K562 (cell line): ENCODE data around the gene ZFPM1. TPM values are rescaled to one million over a fixed set of nuclear protein-coding genes. Genes with fewer than 3 reads are reported as not detected.
A peak's percentile ranks its signal among the peaks of the same experiment; 100 is the strongest.

Experiments used
- ATAC-seq: fragments of 200-7000 bp; cut with Tn5 transposase; 3 replicates; pipeline ENCODE4 v1.9.1; 2020; ENCODE audit warnings: moderate library complexity
- BruUV-seq: library from RNA; stranded (reverse); fragments of 400-500 nt; replicated peaks from 2 replicates; lab custom pipeline; 2021; lab: Mats Ljungman, UMichigan
- CTCF ChIA-PET: fragments of 300-600 bp; formaldehyde crosslinking; extraction: SDS; loops from one replicate; lab custom pipeline; 2021; ENCODE audit warnings: low intra/inter-chr PET ratio; lab: Yijun Ruan, JAX
- POLR2A ChIA-PET: fragments of 300-600, 350-650 bp; sonication (Branson Sonifier 250); formaldehyde crosslinking; extraction: SDS; loops from one replicate; lab custom pipeline; 2021; ENCODE audit warnings: antibody characterized with exemption, inconsistent platforms; lab: Yijun Ruan, JAX
- DNase-seq, 4 experiments: peaks; one replicate each; pipeline versions ENCODE4 v3.0.0 to v3.0.0-alpha.2; 2011 to 2018; ENCODE audit warnings: low spot score in 3 of 4, mixed read lengths in 3 of 4; ENCODE audit errors: extremely low read depth in 1 of 4
- FAIRE-seq: peaks from 2 replicates; lab custom pipeline; 2011; peaks lifted over from hg19 to GRCh38; lab: Jason Lieb, UNC
- H2AFZ ChIP-seq: 2 replicates; pipeline ENCODE4 v1.6.0; 2011; ENCODE audit warnings: low read depth, low read length, control low read depth, inconsistent platforms
- H3K27ac ChIP-seq: fragments of 200-600 bp; 3 replicates; pipeline ENCODE4 v1.8.0; 2011; ENCODE audit warnings: low read depth, mild to moderate bottlenecking, control low read depth, inconsistent platforms, low read length, moderate library complexity, mixed read lengths; ENCODE audit errors: extremely low read depth
- H3K27me3 ChIP-seq, 2 experiments: fragments of 300-600 bp in 1 of 2; 2 replicates in 1 of 2; 3 replicates in 1 of 2; pipeline versions ENCODE4 v1.6.0 to v1.8.0; 2011; ENCODE audit warnings: inconsistent platforms in 2 of 2, low read length in 2 of 2, mild to moderate bottlenecking in 1 of 2, mixed read lengths in 1 of 2, moderate library complexity in 1 of 2; ENCODE audit not compliant: control insufficient read depth in 2 of 2, insufficient read depth in 2 of 2
- H3K36me3 ChIP-seq: fragments of 300-600 bp; 3 replicates; pipeline ENCODE4 v1.8.0; 2011; ENCODE audit warnings: mild to moderate bottlenecking, low read length, inconsistent platforms; ENCODE audit not compliant: control insufficient read depth, insufficient read depth
- H3K4me1 ChIP-seq, 2 experiments: fragments of 200-600 bp in 1 of 2; replicated peaks in 1 of 2; 2 replicates in 1 of 2; 3 replicates in 1 of 2; pipeline versions ENCODE4 v1.5.1 to v1.8.0; 2011; ENCODE audit warnings: inconsistent platforms in 2 of 2, low read length in 2 of 2, mild to moderate bottlenecking in 1 of 2, mixed read lengths in 1 of 2, moderate library complexity in 1 of 2; ENCODE audit not compliant: control insufficient read depth in 2 of 2, insufficient read depth in 2 of 2
- H3K4me2 ChIP-seq: 2 replicates; pipeline ENCODE4 v1.6.1; 2011; ENCODE audit warnings: low read length, control low read depth, inconsistent platforms, mixed read lengths; ENCODE audit not compliant: insufficient read depth
- H3K4me3 ChIP-seq: fragments of 200-600 bp; sonication (generic), shearing (Covaris generic); 2 replicates; pipeline ENCODE4 v1.5.1; 2016; ENCODE audit warnings: control low read depth, inconsistent platforms
- H3K79me2 ChIP-seq: fragments of 200-600 bp; 3 replicates; pipeline ENCODE4 v1.8.0; 2011; ENCODE audit warnings: low read length, inconsistent platforms; ENCODE audit not compliant: control insufficient read depth, insufficient read depth
- H3K9ac ChIP-seq, 2 experiments: 2 replicates each; pipeline versions ENCODE4 v1.6.0 to v1.6.1; 2011; ENCODE audit warnings: low read depth in 2 of 2, low read length in 2 of 2, control low read depth in 1 of 2, inconsistent platforms in 1 of 2, mild to moderate bottlenecking in 1 of 2, mixed read lengths in 1 of 2; ENCODE audit not compliant: insufficient read depth in 1 of 2
- H3K9me1 ChIP-seq: one replicate; pipeline ENCODE4 v1.6.0; 2011; ENCODE audit warnings: inconsistent platforms, mild to moderate bottlenecking, low read length, moderate library complexity; ENCODE audit not compliant: control insufficient read depth, insufficient read depth
- H3K9me3 ChIP-seq: replicated peaks from 2 replicates; pipeline ENCODE4 v1.5.1; 2011; ENCODE audit warnings: low read depth, low read length, inconsistent platforms; ENCODE audit not compliant: control insufficient read depth, insufficient read depth
- H4K20me1 ChIP-seq: replicated peaks from 2 replicates; pipeline ENCODE4 v1.6.1; 2011; ENCODE audit warnings: low read length, inconsistent platforms, mixed read lengths; ENCODE audit not compliant: control insufficient read depth, insufficient read depth
- CTCF ChIP-seq, 3 experiments: IDR thresholded peaks in 2 of 3; conservative IDR thresholded peaks in 1 of 3; 2 replicates each; pipeline ENCODE4 v1.5.1; 2011 to 2012; ENCODE audit warnings: low read length in 3 of 3, mild to moderate bottlenecking in 3 of 3, control low read depth in 2 of 3, improper control_type of control experiment in 1 of 3, inconsistent platforms in 1 of 3, low read depth in 1 of 3, mixed read lengths in 1 of 3, moderate library complexity in 1 of 3; ENCODE audit not compliant: insufficient read depth in 2 of 3
- FOXK1 ChIP-seq: sonication (generic); formaldehyde crosslinking; IDR thresholded peaks from 2 replicates; pipeline ENCODE4 v1.8.0; 2022; ENCODE audit warnings: missing genetic modification reagents, mild to moderate bottlenecking, borderline replicate concordance
- GTF2E2 ChIP-seq: fragments of 200-800 bp; sonication (Bioruptor generic); IDR thresholded peaks from 2 replicates; pipeline ENCODE4 v1.6.1; 2016; ENCODE audit warnings: missing genetic modification characterization, missing compliant biosample characterization
- HNRNPL ChIP-seq: fragments of 200-400 bp; formaldehyde crosslinking; IDR thresholded peaks from 2 replicates; pipeline ENCODE4 v1.6.1; 2017; ENCODE audit warnings: low read depth, mild to moderate bottlenecking, low read length
- NONO ChIP-seq, 2 experiments: fragments of 200-400 bp in 1 of 2; fragments of 450-650 bp in 1 of 2; formaldehyde crosslinking in 1 of 2; IDR thresholded peaks; 2 replicates each; pipeline ENCODE4 v1.6.1; 2017; ENCODE audit warnings: low read depth in 2 of 2, mild to moderate bottlenecking in 2 of 2, moderate library complexity in 2 of 2, low read length in 1 of 2
- NR1H2 ChIP-seq: sonication (generic); formaldehyde crosslinking; IDR thresholded peaks from 2 replicates; pipeline ENCODE4 v1.4.0; 2020; ENCODE audit warnings: mild to moderate bottlenecking, missing genetic modification reagents
- POLR2G ChIP-seq: fragments of 200-400 bp; formaldehyde crosslinking; IDR thresholded peaks from 2 replicates; pipeline ENCODE4 v1.6.1; 2017; ENCODE audit warnings: low read depth, mild to moderate bottlenecking, antibody characterized with exemption, low read length, moderate library complexity
- RAD21 ChIP-seq, 2 experiments: fragments of 250-450 bp in 1 of 2; fragments of 450-650 bp in 1 of 2; sonication (Bioruptor Pico) in 1 of 2; formaldehyde crosslinking in 1 of 2; IDR thresholded peaks in 1 of 2; conservative IDR thresholded peaks in 1 of 2; 2 replicates each; pipeline versions ENCODE4 v1.4.0 to v1.8.0; 2020 to 2022; ENCODE audit warnings: mild to moderate bottlenecking in 2 of 2, moderate library complexity in 1 of 2
- SOX6 ChIP-seq: fragments of 450-650 bp; IDR thresholded peaks from 2 replicates; pipeline ENCODE4 v1.6.1; 2014; ENCODE audit warnings: mild to moderate bottlenecking
- ZNF121 ChIP-seq: sonication (generic); formaldehyde crosslinking; conservative IDR thresholded peaks from 2 replicates; pipeline ENCODE4 v1.8.0; 2022; ENCODE audit warnings: missing genetic modification reagents
- WGBS: fragments of 100-300 bp; shearing (Covaris generic); methylation state at CpG from one replicate; pipeline ENCODE4 v1.1.6; 2016; ENCODE audit warnings: low coverage, mixed read lengths; ENCODE audit not compliant: insufficient coverage; ENCODE audit errors: missing lambda C conversion rate; 5-methylcytosine and 5-hydroxymethylcytosine counted together
- in situ Hi-C: fragments of 300-500 bp; cut with MboI; formaldehyde crosslinking; loops from 4 replicates; pipeline ENCODE4 v1.15.0; 2018; ENCODE audit warnings: inconsistent platforms, mixed read lengths
- intact Hi-C: fragments of 100-400 bp; cut with micrococcal nuclease; formaldehyde crosslinking; loops from 2 replicates; pipeline ENCODE4 v1.14.2; 2022
- polyA plus RNA-seq, 8 experiments: library from polyadenylated mRNA; depleted of rRNA in 4 of 8; stranded (reverse) in 5 of 8; unstranded in 3 of 8; fragments of >200 nt; fragmentation: Nextera tagmentation in 2 of 8; fragmentation: Illumina TruSeq in 1 of 8; extraction: Ambion mirVana in 2 of 8; extraction: Trizol in 1 of 8; gene quantifications; 2 replicates each; pipeline versions ENCODE4 v1.2.1 to v1.2.3, GENCODE V29; 2011 to 2014; ENCODE audit warnings: inconsistent platforms in 1 of 8, missing spikeins in 1 of 8
- total RNA-seq, 7 experiments: library from RNA; depleted of rRNA in 6 of 7; stranded (reverse); fragments of >200 nt in 6 of 7; fragmentation: Illumina TruSeq in 2 of 7; extraction: Trizol in 2 of 7; gene quantifications; 2 replicates each; pipeline versions ENCODE4 v1.2.1 to v1.2.3, GENCODE V29; 2011 to 2021; ENCODE audit warnings: low replicate concordance in 1 of 7
- TF ChIP-seq, protein P1 (sequence below): IDR thresholded peaks from 3 replicates; pipeline ENCODE4 v1.6.1; 2011; ENCODE audit warnings: borderline replicate concordance, mild to moderate bottlenecking; ENCODE audit not compliant: insufficient read length, insufficient read depth
- TF ChIP-seq, protein P2 (sequence below): fragments of 250-450 bp; sonication (Bioruptor Pico); IDR thresholded peaks from 2 replicates; pipeline ENCODE4 v1.8.0; 2021; ENCODE audit warnings: borderline replicate concordance, mild to moderate bottlenecking, moderate library complexity; ENCODE audit not compliant: poor library complexity, severe bottlenecking
- TF ChIP-seq, protein P3 (sequence below): sonication (generic); formaldehyde crosslinking; IDR thresholded peaks from 2 replicates; pipeline ENCODE4 v1.8.0; 2022; ENCODE audit warnings: mild to moderate bottlenecking, missing genetic modification reagents

ZFPM1 gene
- total and polyA plus RNA-seq, 9 of the 15 experiments (the other 6 are each of a cell fraction or from before 2014, with no cell fraction given) = 0.03 to 35.9 (median 1.4) TPM

GRCh38 chr16:88536971-88537751 lies 84.1 kb downstream of the ZFPM1 start:
- intact Hi-C loops = no loop called here
- no TSS peak for BruUV-seq
- H3K9ac ChIP-seq = no peak overlapping the region
- TF ChIP-seq NR1H2 (no peak), ZNF121 (CRISPR knock-in tag) (0 out of 2 replicates have a peak, but pooled peaks have one; percentile 41), HNRNPL (0 out of 2 replicates have a peak, but pooled peaks have one; percentile 41), SOX6 (no peak), GTF2E2 (tag) (no peak), NONO (IDR thresholded peaks at IDR 0.05; ENCODE audit: low read depth in 2 of 2, low read length in 1 of 2) (no peak), RAD21 (CRISPR knock-in tag; conservative IDR thresholded peaks at IDR 0.05 in 1 of 2, IDR thresholded peaks at IDR 0.05 in 1 of 2) (0 out of 4 replicates have a peak, but pooled peaks of 1 of the 2 experiments have one; percentile 11), CTCF (IDR thresholded peaks at IDR 0.05 in 2 of 3, conservative IDR thresholded peaks at IDR 0.05 in 1 of 3; ENCODE audit: insufficient read depth in 2 of 3, low read depth in 1 of 3, low read length in 3 of 3) (peak in 2 of 3 experiments; percentile 9 to 21; a peak in 1 of 6 replicates), FOXK1 (peak; percentile 74; the same call in 1 of the 2 replicates), POLR2G (peak; percentile 78)
- TF ChIP-seq, protein P1, sequence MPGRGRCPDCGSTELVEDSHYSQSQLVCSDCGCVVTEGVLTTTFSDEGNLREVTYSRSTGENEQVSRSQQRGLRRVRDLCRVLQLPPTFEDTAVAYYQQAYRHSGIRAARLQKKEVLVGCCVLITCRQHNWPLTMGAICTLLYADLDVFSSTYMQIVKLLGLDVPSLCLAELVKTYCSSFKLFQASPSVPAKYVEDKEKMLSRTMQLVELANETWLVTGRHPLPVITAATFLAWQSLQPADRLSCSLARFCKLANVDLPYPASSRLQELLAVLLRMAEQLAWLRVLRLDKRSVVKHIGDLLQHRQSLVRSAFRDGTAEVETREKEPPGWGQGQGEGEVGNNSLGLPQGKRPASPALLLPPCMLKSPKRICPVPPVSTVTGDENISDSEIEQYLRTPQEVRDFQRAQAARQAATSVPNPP = no peak
- TF ChIP-seq, protein P2, sequence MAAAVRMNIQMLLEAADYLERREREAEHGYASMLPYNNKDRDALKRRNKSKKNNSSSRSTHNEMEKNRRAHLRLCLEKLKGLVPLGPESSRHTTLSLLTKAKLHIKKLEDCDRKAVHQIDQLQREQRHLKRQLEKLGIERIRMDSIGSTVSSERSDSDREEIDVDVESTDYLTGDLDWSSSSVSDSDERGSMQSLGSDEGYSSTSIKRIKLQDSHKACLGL = no peak
- TF ChIP-seq, protein P3, sequence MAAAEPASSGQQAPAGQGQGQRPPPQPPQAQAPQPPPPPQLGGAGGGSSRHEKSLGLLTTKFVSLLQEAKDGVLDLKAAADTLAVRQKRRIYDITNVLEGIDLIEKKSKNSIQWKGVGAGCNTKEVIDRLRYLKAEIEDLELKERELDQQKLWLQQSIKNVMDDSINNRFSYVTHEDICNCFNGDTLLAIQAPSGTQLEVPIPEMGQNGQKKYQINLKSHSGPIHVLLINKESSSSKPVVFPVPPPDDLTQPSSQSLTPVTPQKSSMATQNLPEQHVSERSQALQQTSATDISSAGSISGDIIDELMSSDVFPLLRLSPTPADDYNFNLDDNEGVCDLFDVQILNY (CRISPR knock-in tag) = 0 out of 2 replicates have a peak, but pooled peaks have one; percentile 20

More at GRCh38 chr16:88536971-88537751, 84.1 kb downstream of the ZFPM1 start:
- no peak overlapping the region for H2AFZ ChIP-seq
- no peak overlapping the region for H3K4me3 ChIP-seq
- no peaks in the 10 kb centered on the region for H3K79me2 ChIP-seq
- H3K9me1 ChIP-seq = no peaks in the 10 kb centered on the region
- FAIRE-seq = no peak
- DNase-seq = no peak
- peaks cover 13% of the 10 kb centered on the region for H4K20me1 ChIP-seq
- H3K4me2 ChIP-seq = no peak overlapping the region
- H3K27ac ChIP-seq = no peak overlapping the region
- H3K36me3 ChIP-seq = peaks cover 18% of the 10 kb centered on the region; the same call in 2 of the 3 replicates
- H3K4me1 ChIP-seq = peaks cover 0 to 69% of the 10 kb centered on the region in 2 experiments; a peak in 3 of 5 replicates
- in situ Hi-C loops = no loop called here
- H3K9me3 ChIP-seq = peaks cover 3% of the 10 kb centered on the region
- ChIA-PET POLR2A (interaction anchor here (1.0 to 2.2 kb wide), 2 partner anchors 11 to 87 kb away, joined by 3 to 7 read pairs; no protein-coding TSS in a partner anchor), CTCF (no interaction called here)
- peak; percentile 42 for ATAC-seq
- H3K27me3 ChIP-seq = peaks cover 27 to 38% of the 10 kb centered on the region in 2 experiments; a peak in 4 of 5 replicates
- WGBS = 51% methylated on average over 30 of the region's 31 CpGs
